SJCRH30 (cell line): Measurements from ENCODE around the gene STKLD1. TPM values are rescaled to one million over a fixed set of nuclear protein-coding genes. Genes with fewer than 3 reads are reported as not detected.
"Not testable (repeated sequence)": the region's sequence is repeated elsewhere in the genome, so short reads cannot be mapped to it uniquely, and the experiment has no call there.

ENCODE experiments used
- DNase-seq, 2 experiments: peaks; one replicate each; pipeline ENCODE4 v3.0.0-alpha.2; 2015 to 2020
- H3K27ac ChIP-seq: fragments of 250-450 bp; sonication (Bioruptor Pico); 2 replicates; pipeline ENCODE4 v1.5.1; 2020; ENCODE audit warnings: mild to moderate bottlenecking, moderate library complexity
- H3K27me3 ChIP-seq: fragments of 250-450 bp; sonication (Bioruptor Pico); 2 replicates; pipeline ENCODE4 v1.5.1; 2020; ENCODE audit warnings: mild to moderate bottlenecking, moderate library complexity
- H3K36me3 ChIP-seq: fragments of 250-450 bp; sonication (Bioruptor Pico); 2 replicates; pipeline ENCODE4 v1.5.1; 2020; ENCODE audit warnings: mild to moderate bottlenecking, moderate library complexity
- H3K4me1 ChIP-seq: fragments of 250-450 bp; sonication (Bioruptor Pico); 2 replicates; pipeline ENCODE4 v1.5.1; 2020; ENCODE audit warnings: mild to moderate bottlenecking, moderate library complexity
- H3K4me3 ChIP-seq: fragments of 250-450 bp; sonication (Bioruptor Pico); 2 replicates; pipeline ENCODE4 v1.5.1; 2020; ENCODE audit warnings: mild to moderate bottlenecking, moderate library complexity
- H3K9me3 ChIP-seq: fragments of 250-450 bp; sonication (Bioruptor Pico); replicated peaks from 2 replicates; pipeline ENCODE4 v1.5.1; 2020; ENCODE audit warnings: mild to moderate bottlenecking, moderate library complexity
- total RNA-seq: library from RNA; depleted of rRNA; stranded (reverse); fragments of >200 nt; shearing (Covaris generic); gene quantifications from 2 replicates; pipeline ENCODE4 v1.2.3, GENCODE V29; 2014; rRNA removed

Gene STKLD1
- 1.7 and 1.8 TPM in 2 replicates for total RNA-seq

DNA sequence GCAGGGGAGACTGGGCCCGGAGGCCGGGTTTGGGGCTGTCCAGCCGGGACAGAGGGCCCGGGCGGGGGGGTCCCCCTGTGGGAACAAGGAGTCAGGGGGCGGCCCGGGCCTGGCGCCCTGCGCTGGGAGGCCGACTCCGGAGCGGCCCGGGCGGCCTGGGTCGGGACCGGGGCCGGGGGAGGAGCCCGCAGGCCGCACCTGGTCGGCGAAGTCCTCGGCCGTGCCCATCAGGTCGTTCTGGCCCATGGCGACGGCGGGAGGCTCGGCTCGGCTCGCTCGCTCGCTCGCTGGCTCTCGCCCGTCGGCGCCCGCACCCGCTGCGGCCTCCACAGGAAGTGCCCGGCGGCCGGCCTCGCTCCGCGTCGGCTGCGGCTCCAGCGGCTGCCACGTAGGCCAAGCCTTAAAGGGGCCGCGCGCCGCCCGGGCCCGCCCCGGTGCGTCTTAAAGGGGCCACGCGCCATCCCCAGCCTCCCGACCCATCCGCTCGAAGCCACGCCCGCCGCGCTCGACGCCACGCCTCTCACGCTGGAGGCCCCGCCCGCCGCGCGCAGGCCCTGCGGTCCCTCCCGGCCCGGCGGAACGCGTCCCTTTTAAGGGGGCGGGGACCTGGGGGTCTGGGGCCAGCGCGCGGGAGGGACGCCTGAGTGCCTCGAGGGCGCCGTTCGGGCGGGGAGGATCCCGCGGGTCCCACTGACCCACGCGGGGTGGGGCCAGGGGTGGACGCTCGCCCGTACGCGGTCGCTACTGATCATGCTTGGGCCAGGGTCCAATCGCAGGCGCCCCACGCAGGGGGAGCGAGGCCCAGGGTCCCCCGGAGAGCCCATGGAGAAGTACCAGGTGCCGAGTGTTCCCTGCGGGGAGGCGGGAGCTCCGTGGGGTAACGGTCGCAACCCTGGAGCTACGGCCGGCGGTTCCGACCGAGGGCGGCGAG lies at the start of gene STKLD1, which contains the start of gene SURF4:
STKLD1 (plus strand) TSS at position 643 of the 931 bp plus-strand sequence; CDS start at position 751, 108 bp downstream.
SURF4 (minus strand) TSS at position 337 of the 931 bp plus-strand sequence; CDS start at position 246, 91 bp downstream.
- peak; percentile 96 to 98 for DNase-seq
- Histone ChIP-seq H3K27me3 (no peaks in the 10 kb centered on the region), H3K4me3 (peak within 1 kb of the TSS; percentile 81), H3K4me1 (no peaks in the 10 kb centered on the region), H3K9me3 (no peaks in the 10 kb centered on the region), H3K27ac (peak within 1 kb of the TSS; percentile 51), H3K36me3 (peaks cover 15% of the 10 kb centered on the region)

DNA sequence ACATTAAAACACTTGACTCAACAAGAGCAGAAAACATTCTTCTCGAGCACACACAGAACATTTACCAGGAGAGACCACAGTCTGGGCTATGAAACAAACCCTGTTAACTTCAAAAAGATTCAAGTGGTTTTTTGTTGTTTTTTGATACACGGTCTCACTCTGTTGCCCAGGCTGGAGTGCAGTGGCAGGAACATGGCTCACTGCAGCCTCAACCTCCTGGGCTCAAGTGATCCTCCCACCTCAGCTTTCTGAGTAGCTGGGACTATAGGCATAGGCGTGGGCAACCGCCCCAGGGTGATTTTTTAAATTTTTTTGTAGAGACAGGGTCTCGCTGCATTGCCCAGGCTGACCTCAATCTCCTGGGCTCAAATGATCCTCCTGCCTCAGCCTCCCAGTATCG lies 49.1 kb upstream of the STKLD1 start:
- not testable (repeated sequence) for H3K27me3 ChIP-seq, H3K4me3 ChIP-seq, H3K9me3 ChIP-seq, H3K4me1 ChIP-seq, H3K27ac ChIP-seq, DNase-seq
- H3K36me3 ChIP-seq = peaks cover 18% of the 10 kb centered on the region

DNA sequence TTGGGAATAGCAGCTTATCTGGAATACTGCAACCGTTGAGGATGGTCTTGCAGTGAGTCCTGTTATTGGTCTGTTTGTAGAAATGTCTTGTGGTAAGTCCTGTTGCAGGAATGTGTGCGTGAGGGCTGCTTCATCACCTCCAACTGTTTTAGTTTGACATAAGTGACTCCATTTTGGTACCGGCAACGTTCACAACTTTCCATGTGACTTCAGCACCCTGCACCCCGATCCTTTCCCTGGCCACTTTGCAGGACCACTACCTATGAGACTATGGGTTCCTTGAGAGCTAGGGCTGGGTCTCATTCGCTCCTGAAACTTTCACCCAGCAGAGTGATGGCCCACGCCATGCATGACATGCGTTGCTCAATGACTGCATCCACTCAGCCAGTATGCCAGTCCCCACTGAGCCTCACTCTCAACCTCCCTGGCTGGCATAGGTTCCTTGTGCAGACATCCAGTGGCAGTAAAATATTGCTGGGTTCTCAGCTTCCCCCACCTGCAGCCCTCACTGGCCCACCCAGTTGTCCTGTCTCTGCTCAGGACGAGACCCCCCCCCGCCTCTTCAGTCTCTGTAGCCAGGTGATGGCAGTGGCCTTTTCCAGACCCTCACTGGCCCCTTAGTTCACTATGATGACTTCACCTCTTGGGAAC lies 48.2 kb upstream of the STKLD1 start:
- no peaks in the 10 kb centered on the region for H3K27me3 ChIP-seq
- no peak for DNase-seq
- peaks cover 25% of the 10 kb centered on the region for H3K36me3 ChIP-seq
- no peaks in the 10 kb centered on the region for H3K4me1 ChIP-seq
- H3K27ac ChIP-seq = no peak overlapping the region
- H3K4me3 ChIP-seq = no peak overlapping the region
- no peaks in the 10 kb centered on the region for H3K9me3 ChIP-seq

DNA sequence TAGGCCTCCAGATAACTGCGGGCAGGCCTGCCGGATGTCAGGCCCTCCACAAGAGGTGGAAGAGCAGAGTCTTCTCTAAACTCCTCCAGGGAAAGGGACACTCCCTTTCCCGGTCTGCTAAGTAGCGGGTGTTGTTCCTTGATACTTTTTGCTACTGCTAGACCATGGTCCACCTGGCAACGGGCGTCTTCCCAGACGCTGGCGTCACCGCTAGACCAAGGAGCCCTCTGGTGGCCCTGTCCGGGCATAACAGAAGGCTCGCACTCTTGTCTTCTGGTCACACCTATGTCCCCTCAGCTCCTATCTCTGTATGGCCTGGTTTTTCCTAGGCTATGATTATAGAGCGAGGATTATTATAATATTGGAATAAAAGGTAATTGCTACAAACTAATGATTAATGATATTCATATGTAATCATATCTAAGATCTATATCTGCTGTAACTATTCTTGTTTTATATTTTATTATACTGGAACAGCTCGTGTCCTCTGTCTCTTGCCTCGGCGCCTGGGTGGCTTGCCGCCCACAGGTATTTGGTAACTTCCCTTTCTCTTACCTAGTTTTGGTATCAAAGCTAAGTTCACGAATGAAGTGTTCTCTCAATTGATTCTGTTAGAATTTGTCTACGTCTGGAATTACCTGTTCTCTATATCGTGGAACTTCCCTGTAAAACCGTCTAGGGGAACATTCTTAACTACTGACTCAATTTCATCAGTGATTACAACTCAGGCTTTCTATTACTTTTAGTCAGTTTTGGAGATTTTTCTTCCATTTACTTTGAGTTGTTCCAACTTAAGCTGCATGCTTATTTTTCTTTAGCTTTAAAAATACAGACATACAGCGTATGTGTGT lies 46.6 kb upstream of the STKLD1 start:
- H3K9me3 ChIP-seq, H3K4me3 ChIP-seq, H3K27me3 ChIP-seq, H3K4me1 ChIP-seq, H3K27ac ChIP-seq, DNase-seq: not testable (repeated sequence)
- H3K36me3 ChIP-seq = peaks cover 41% of the 10 kb centered on the region

DNA sequence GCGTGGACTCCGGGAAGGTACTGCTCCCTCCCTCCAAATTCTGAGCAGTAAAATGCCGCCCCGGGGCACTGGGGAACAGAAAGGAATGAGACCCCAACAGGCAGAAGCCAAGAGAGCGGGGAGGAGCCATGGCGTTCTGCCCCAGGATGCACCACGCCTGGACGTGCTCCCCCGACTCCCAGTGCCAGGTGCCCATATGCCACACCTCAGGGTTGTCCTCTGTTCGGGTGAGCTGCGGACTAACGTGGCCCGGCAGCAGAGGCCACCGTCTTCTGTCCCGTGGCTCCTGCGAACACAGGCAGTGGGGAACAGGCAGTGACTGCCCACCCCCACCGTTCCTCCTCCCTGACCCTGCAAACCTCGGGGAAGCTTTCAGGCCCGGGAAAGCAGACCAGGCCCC lies 44.9 kb upstream of the STKLD1 start:
- Histone ChIP-seq H3K27me3 (no peaks in the 10 kb centered on the region), H3K9me3 (no peaks in the 10 kb centered on the region), H3K36me3 (peaks cover 44% of the 10 kb centered on the region), H3K4me1 (no peaks in the 10 kb centered on the region), H3K27ac (no peak overlapping the region), H3K4me3 (no peak overlapping the region)
- DNase-seq = no peak

DNA sequence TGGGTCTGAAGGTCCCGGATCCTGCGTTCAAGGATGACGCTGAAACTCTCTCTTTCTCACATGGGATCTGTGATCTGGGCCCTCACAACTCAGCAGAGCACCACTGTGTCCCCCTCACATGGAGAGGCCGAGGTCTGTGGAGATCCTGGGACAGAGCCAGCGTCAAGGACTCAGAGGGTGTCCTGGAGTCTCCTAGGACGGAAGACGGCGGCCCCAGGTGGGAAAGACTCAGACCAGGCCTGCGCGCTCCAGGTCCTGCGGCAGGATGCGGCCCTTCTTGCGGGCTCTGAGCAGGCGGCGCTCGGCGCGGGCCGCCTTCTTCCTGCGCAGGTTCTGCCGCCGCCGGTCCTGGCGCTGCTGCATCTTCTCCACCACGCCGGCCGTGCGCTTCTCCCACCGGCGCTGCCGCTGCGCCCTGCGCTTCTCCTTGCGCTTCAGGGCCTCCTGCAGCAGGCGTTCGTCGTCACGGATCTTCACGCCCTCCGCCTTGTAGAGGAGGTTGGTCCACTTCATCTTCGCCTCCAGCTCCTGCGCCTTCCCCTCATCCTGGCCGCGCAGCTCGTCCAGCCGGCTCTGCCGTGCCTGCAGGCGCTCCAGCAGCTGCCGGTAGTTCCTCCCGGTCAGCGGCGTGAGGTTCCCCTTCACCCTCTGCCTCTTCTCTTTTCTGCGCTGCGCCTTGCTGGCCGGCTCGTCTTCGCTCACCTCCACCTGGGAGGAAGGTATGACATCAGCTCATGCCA lies 44.4 kb upstream of the STKLD1 start:
- Histone ChIP-seq H3K9me3 (no peaks in the 10 kb centered on the region), H3K4me3 (no peak overlapping the region), H3K27me3 (no peaks in the 10 kb centered on the region), H3K4me1 (no peaks in the 10 kb centered on the region), H3K36me3 (peaks cover 44% of the 10 kb centered on the region), H3K27ac (no peak overlapping the region)
- no peak for DNase-seq

DNA sequence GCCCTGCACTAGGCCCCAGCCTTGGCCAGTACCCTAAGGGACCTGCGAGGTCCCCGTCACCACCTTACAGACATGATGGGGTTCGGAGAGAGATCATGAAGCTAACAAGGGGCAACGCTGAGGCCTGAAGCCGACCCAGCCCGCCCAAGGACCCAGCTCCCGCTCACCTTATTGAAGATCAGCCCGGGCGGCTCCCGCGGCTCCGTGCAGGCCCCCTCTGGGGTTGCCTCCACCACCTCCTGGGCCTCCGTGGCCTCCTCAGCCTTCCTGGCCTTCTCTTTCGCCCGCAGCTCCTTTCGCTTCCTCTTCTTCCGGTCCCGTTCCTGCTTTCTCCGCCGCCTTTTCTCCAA lies 43.8 kb upstream of the STKLD1 start:
- Histone ChIP-seq H3K4me3 (no peak overlapping the region), H3K9me3 (no peaks in the 10 kb centered on the region), H3K27ac (no peak overlapping the region), H3K27me3 (no peaks in the 10 kb centered on the region), H3K36me3 (peaks cover 44% of the 10 kb centered on the region), H3K4me1 (no peaks in the 10 kb centered on the region)
- no peak for DNase-seq

DNA sequence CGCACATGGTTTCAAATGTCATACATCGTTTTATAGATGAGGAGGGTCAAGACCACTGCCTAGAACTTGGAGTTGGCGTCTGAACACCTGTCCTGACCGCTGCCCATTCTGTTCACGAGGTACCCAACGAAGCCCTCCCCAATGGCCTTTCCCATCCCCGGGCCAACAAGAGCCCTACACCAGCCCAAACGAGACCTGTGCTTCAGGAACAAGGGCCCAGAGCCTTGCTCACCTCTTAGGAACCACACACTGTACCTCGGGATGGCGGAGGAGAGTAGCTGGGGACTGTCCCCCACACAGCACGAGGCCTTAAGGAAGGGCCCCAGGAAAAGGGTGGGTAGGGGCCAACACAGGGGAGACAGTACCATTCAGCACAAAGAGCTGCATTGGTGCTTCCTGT lies 43.2 kb upstream of the STKLD1 start:
- no peaks in the 10 kb centered on the region for H3K4me1 ChIP-seq
- H3K27me3 ChIP-seq = no peaks in the 10 kb centered on the region
- DNase-seq = no peak
- H3K9me3 ChIP-seq = no peaks in the 10 kb centered on the region
- H3K36me3 ChIP-seq = peaks cover 44% of the 10 kb centered on the region
- no peak overlapping the region for H3K27ac ChIP-seq
- no peak overlapping the region for H3K4me3 ChIP-seq

DNA sequence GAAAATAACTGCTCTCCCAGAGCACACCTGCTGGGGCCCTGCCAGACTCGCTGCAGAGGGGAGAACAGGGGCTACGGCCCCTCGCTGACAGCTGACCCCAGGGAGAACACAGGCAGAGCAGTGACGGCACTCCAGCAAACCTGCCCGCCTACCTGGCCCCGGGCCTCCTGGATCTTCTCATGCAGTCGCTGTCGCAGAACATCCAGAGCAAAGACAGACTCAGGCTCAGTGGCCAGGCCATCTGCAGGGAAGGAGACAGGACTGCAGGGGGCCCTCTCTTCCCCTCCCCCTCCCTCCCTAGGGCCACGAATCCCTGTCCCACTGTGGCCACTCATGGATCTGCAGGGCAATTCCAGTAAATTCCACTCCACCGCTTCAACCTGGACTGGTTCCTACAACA lies 42.6 kb upstream of the STKLD1 start:
- Histone ChIP-seq H3K4me1 (no peaks in the 10 kb centered on the region), H3K27me3 (no peaks in the 10 kb centered on the region), H3K36me3 (peaks cover 44% of the 10 kb centered on the region), H3K27ac (no peak overlapping the region), H3K9me3 (no peaks in the 10 kb centered on the region), H3K4me3 (no peak overlapping the region)
- no peak for DNase-seq

DNA sequence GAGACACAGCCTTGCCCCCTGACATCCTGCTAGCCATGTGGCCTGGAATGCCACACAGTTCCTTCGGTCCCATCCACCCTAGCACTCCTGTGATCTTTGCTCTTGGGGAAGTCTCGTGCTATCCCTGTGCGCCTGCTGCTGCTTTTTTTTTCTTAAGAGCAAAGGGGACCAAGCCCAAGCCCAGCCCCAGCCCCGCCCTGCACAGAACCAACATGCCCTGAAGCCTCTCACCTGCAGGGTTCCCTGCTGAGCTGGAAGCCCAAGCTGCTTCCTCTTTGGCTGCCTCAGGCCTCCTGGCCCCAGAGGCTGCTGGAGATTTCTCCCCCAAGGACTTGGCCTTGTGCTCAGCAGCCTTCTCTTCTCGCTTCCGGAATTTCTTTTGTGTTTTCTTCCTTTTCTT lies 42.0 kb upstream of the STKLD1 start:
- DNase-seq = no peak

DNA sequence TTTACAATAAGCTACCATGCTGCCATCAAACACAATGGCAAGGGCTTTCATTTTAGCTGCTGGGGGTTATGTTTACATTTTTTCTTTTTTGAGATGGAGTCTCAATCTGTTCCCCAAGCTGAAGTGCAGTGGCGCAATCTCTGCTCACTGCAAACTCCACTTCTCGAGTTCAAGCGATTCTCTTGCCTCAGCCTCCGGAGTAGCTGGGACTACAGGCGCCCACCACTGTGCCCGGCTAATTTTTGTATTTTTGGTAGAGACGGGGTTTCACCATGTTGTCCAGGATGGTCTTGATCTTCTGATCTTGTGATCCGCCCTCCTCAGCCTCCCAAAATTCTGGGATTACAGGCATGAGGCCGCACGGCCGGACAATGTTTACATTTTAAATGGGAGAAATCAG lies 41.3 kb upstream of the STKLD1 start:
- H3K27me3 ChIP-seq, DNase-seq, H3K27ac ChIP-seq, H3K9me3 ChIP-seq, H3K4me1 ChIP-seq: not testable (repeated sequence)
- peak overlapping the region; percentile 83 for H3K4me3 ChIP-seq
- H3K36me3 ChIP-seq = peaks cover 46% of the 10 kb centered on the region

More for the DNA sequence above, 42.0 kb upstream of the STKLD1 start:
- no peak overlapping the region for H3K4me3 ChIP-seq
- H3K9me3 ChIP-seq = no peaks in the 10 kb centered on the region
- H3K27ac ChIP-seq = no peak overlapping the region
- H3K36me3 ChIP-seq = peaks cover 44% of the 10 kb centered on the region
- H3K4me1 ChIP-seq = no peaks in the 10 kb centered on the region
- no peaks in the 10 kb centered on the region for H3K27me3 ChIP-seq

DNA sequence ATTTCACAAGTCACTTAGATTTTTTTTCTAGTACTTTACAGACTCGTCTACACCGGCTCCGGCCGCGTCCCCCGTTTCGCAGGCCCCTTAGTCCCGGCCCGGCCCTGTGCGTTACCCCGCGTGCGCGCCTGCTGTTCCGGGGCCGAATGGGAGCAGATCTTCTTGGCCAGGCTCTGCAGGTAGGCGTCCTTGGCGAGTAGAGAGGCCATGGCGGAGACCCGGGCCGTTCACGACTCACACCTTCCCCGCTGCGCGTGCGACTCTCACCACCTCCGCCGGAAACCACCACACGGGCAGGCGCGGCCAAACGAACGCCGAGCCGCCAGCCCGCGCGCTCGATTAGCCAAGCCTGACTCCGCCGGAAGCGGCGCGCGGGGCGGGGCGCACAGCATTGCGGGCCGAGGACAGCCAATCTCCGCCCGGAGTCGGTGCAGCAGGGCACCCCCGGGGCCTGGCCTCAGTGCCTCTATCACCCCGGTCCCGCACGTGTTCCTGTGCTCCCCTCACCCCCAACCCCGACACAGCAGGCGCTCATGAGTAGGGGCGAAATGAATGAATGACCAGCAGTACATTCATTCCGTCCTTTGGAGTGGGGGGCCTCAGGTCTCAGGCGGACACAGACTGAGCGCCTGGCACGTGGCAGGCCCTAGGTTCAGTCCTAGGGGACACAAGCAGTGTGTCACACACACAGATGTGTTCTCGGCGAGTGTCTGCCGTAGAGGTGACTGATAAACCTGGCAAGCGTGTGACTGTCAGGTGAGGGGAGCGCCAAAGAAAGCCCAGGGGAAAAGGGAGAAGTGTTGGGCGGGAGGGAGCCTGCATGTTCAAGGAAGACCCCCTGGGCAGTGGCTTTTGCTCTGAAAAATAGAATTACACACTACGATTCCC lies 40.0 kb upstream of the STKLD1 start, which contains the start of gene SURF6:
SURF6 (minus strand) TSS at position 265 of the 888 bp plus-strand sequence; CDS start at position 209, 56 bp downstream.
- H3K4me1 ChIP-seq = no peaks in the 10 kb centered on the region
- DNase-seq = peak; percentile 93 to 94
- H3K27me3 ChIP-seq = no peaks in the 10 kb centered on the region
- no peaks in the 10 kb centered on the region for H3K9me3 ChIP-seq
- peak within 1 kb of the TSS; percentile 37; the same call in 1 of the 2 replicates for H3K27ac ChIP-seq
- peak within 1 kb of the TSS; percentile 83 for H3K4me3 ChIP-seq
- peaks cover 43% of the 10 kb centered on the region for H3K36me3 ChIP-seq

DNA sequence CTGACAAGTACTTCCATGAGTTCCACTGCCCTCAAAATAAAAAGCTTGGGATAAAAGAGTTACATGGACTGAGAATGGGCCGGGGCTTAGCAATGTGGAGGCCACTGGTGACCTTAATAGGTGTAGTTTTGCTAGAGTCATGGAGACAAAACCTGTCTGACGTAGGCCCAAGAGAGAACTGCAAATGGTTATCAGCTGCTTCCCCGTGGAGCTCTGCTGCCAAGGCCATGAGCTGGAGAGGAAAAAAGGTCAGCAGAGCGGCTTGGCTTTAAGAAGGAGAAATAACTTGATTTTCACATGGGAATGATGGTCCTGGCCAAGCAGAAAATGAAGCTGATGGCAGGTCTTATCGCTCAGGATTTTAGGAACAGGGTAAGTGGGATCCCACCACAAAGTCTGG lies 36.5 kb upstream of the STKLD1 start:
- Histone ChIP-seq H3K36me3 (peaks cover 37% of the 10 kb centered on the region), H3K4me1 (peaks cover 11% of the 10 kb centered on the region)
- no peak for DNase-seq

More for the DNA sequence above, 36.5 kb upstream of the STKLD1 start:
- no peaks in the 10 kb centered on the region for H3K27me3 ChIP-seq
- H3K27ac ChIP-seq = no peak overlapping the region
- no peaks in the 10 kb centered on the region for H3K9me3 ChIP-seq
- no peak overlapping the region for H3K4me3 ChIP-seq
